HCT116 (cell line): Measurements from ENCODE around the gene CLEC4M. TPM values are rescaled to one million over a fixed set of nuclear protein-coding genes. Genes with fewer than 3 reads are reported as not detected.

ENCODE experiments used
- ATAC-seq: fragments of 200-7000 bp; cut with Tn5 transposase; 2 replicates; pipeline ENCODE4 v1.9.1; 2020; ENCODE audit warnings: mild to moderate bottlenecking, moderate library complexity
- BruUV-seq: library from RNA; stranded (reverse); fragments of 400-500 nt; replicated peaks from 2 replicates; lab custom pipeline; 2021; lab: Mats Ljungman, UMichigan
- CTCF ChIA-PET: fragments of 300-600 bp; sonication (Branson Sonifier 250); formaldehyde crosslinking; loops from one replicate; lab custom pipeline; 2021; ENCODE audit warnings: antibody characterized with exemption; lab: Charles Lee
- POLR2A ChIA-PET: fragments of 300-600, 350-600 bp; sonication (Branson Sonifier 250); formaldehyde crosslinking; loops from one replicate; lab custom pipeline; 2021; ENCODE audit warnings: antibody characterized with exemption; lab: Charles Lee
- RAD21 ChIA-PET, 2 experiments: fragments of 300-600 bp; sonication (Branson Sonifier 250); formaldehyde crosslinking; loops; one replicate each; lab custom pipeline; 2023; ENCODE audit warnings: low total read pairs in 2 of 2; ENCODE audit not compliant: uncharacterized antibody in 2 of 2, unreplicated experiment in 2 of 2, low non-redundant PET in 1 of 2; lab: Charles Lee
- DNase-seq: peaks from one replicate; pipeline ENCODE4 v3.0.0-alpha.2; 2010; ENCODE audit warnings: low read depth, low spot score
- H2AFZ ChIP-seq: fragments of 200-600 bp; shearing (Covaris generic), sonication (generic); 2 replicates; pipeline ENCODE4 v1.6.1; 2017; ENCODE audit warnings: low read depth, mixed run types, mixed read lengths, antibody characterized with exemption, low read length; ENCODE audit not compliant: poor library complexity, severe bottlenecking
- H3K27ac ChIP-seq: 2 replicates; pipeline ENCODE4 v1.5.1; 2012; ENCODE audit warnings: low read depth, low read length
- H3K27me3 ChIP-seq: fragments of 200-600 bp; sonication (generic); 2 replicates; pipeline ENCODE4 v1.6.1; 2016; ENCODE audit warnings: mixed run types, low read length, mixed read lengths; ENCODE audit not compliant: insufficient read depth
- H3K36me3 ChIP-seq, 2 experiments: fragments of 200-500 bp in 1 of 2; fragments of 200-600 bp in 1 of 2; sonication (Bioruptor generic) in 1 of 2; sonication (generic) in 1 of 2; 2 replicates each; pipeline versions ENCODE4 v1.5.1 to v1.6.1; 2014 to 2016; ENCODE audit warnings: low read length in 2 of 2, inconsistent platforms in 1 of 2, mixed read lengths in 1 of 2, mixed run types in 1 of 2; ENCODE audit not compliant: insufficient read depth in 2 of 2, control insufficient read depth in 1 of 2
- H3K4me1 ChIP-seq, 2 experiments: fragments of 200-600 bp in 1 of 2; sonication (generic) in 1 of 2; 2 replicates each; pipeline versions ENCODE4 v1.5.1 to v1.6.1; 2012 to 2017; ENCODE audit warnings: low read length in 2 of 2, inconsistent platforms in 1 of 2, mild to moderate bottlenecking in 1 of 2, mixed read lengths in 1 of 2, mixed run types in 1 of 2, moderate library complexity in 1 of 2; ENCODE audit not compliant: insufficient read depth in 2 of 2, control insufficient read depth in 1 of 2
- H3K4me2 ChIP-seq: fragments of 200-600 bp; sonication (generic); 2 replicates; pipeline ENCODE4 v1.6.1; 2017; ENCODE audit warnings: mixed run types, low read length, mixed read lengths
- H3K4me3 ChIP-seq, 2 experiments: fragments of 200-600 bp in 1 of 2; sonication (generic) in 1 of 2; replicated peaks in 1 of 2; 2 replicates each; pipeline ENCODE4 v1.5.1; 2011 to 2016; ENCODE audit warnings: low read length in 2 of 2, control low read depth in 1 of 2, low read depth in 1 of 2, mild to moderate bottlenecking in 1 of 2, mixed read lengths in 1 of 2, mixed run types in 1 of 2
- H3K79me2 ChIP-seq: fragments of 200-600 bp; sonication (generic); 2 replicates; pipeline ENCODE4 v1.6.1; 2017; ENCODE audit warnings: mild to moderate bottlenecking, mixed run types, low read length, moderate library complexity, mixed read lengths; ENCODE audit not compliant: insufficient read depth
- H3K9ac ChIP-seq: fragments of 200-600 bp; sonication (generic); 2 replicates; pipeline ENCODE4 v1.6.1; 2016; ENCODE audit warnings: low read length, mixed read lengths
- H3K9me2 ChIP-seq: fragments of 200-600 bp; sonication (generic), shearing (Covaris generic); 2 replicates; pipeline ENCODE4 v1.6.1; 2017; ENCODE audit warnings: mixed run types, mild to moderate bottlenecking, moderate library complexity; ENCODE audit not compliant: insufficient read depth
- H3K9me3 ChIP-seq, 2 experiments: fragments of 200-500 bp in 1 of 2; fragments of 200-600 bp in 1 of 2; sonication (Bioruptor generic) in 1 of 2; sonication (generic) in 1 of 2; 2 replicates each; pipeline ENCODE4 v1.6.1; 2014 to 2017; ENCODE audit warnings: low read length in 2 of 2, mixed read lengths in 2 of 2, inconsistent platforms in 1 of 2, low read depth in 1 of 2, mild to moderate bottlenecking in 1 of 2, mixed run types in 1 of 2, moderate library complexity in 1 of 2; ENCODE audit not compliant: control insufficient read depth in 1 of 2, insufficient read depth in 1 of 2
- H4K20me1 ChIP-seq: fragments of 200-600 bp; sonication (generic), shearing (Covaris generic); 2 replicates; pipeline ENCODE4 v1.6.1; 2017; ENCODE audit warnings: mixed run types, mild to moderate bottlenecking, moderate library complexity; ENCODE audit not compliant: insufficient read depth
- CEBPB ChIP-seq: IDR thresholded peaks from 2 replicates; pipeline ENCODE4 v1.6.1; 2012; ENCODE audit warnings: low read depth
- EGR1 ChIP-seq: IDR thresholded peaks from 2 replicates; pipeline ENCODE4 v1.6.1; 2012; ENCODE audit warnings: low read depth
- ELF1 ChIP-seq: IDR thresholded peaks from 2 replicates; pipeline ENCODE4 v1.6.1; 2012; ENCODE audit warnings: low read depth, borderline replicate concordance
- EZH2 ChIP-seq: fragments of 200-600 bp; sonication (generic); IDR thresholded peaks from 2 replicates; pipeline ENCODE4 v1.6.1; 2017; ENCODE audit warnings: antibody characterized with exemption, mixed run types
- EZH2phosphoT487 ChIP-seq: fragments of 200-600 bp; IDR thresholded peaks from 2 replicates; pipeline ENCODE4 v1.6.1; 2018; ENCODE audit warnings: antibody characterized with exemption, borderline replicate concordance
- FOSL1 ChIP-seq: IDR thresholded peaks from 2 replicates; pipeline ENCODE4 v1.6.1; 2012; ENCODE audit warnings: low read depth
- MAX ChIP-seq: IDR thresholded peaks from 2 replicates; pipeline ENCODE4 v1.6.1; 2012
- POLR2AphosphoS5 ChIP-seq: IDR thresholded peaks from 2 replicates; pipeline ENCODE4 v1.6.1; 2011; ENCODE audit warnings: mild to moderate bottlenecking, low read depth, low read length, moderate library complexity
- SIN3A ChIP-seq: IDR thresholded peaks from 2 replicates; pipeline ENCODE4 v1.6.1; 2012; ENCODE audit warnings: low read depth
- SP1 ChIP-seq: IDR thresholded peaks from 2 replicates; pipeline ENCODE4 v1.6.1; 2012; ENCODE audit warnings: low read depth
- SRF ChIP-seq: IDR thresholded peaks from 2 replicates; pipeline ENCODE4 v1.6.1; 2012; ENCODE audit warnings: low read depth
- TCF7L2 ChIP-seq: IDR thresholded peaks from 2 replicates; pipeline ENCODE4 v1.7.0; 2011; ENCODE audit warnings: borderline replicate concordance, inconsistent platforms; ENCODE audit not compliant: insufficient read depth, insufficient read length; ENCODE audit errors: extremely low read depth
- YY1 ChIP-seq: IDR thresholded peaks from 2 replicates; pipeline ENCODE4 v1.6.1; 2011; ENCODE audit warnings: low read length, low read depth, moderate library complexity, mild to moderate bottlenecking; ENCODE audit not compliant: insufficient replicate concordance; ENCODE audit errors: extremely low read depth
- ZBTB33 ChIP-seq: IDR thresholded peaks from 2 replicates; pipeline ENCODE4 v1.6.1; 2011; ENCODE audit warnings: mild to moderate bottlenecking, low read length, moderate library complexity; ENCODE audit not compliant: insufficient replicate concordance; ENCODE audit errors: extremely low read depth
- ZFX ChIP-seq: fragments of 450-650 bp; IDR thresholded peaks from 2 replicates; pipeline ENCODE4 v1.6.1; 2017
- ZNF274 ChIP-seq: fragments of 200-500 bp; sonication (Bioruptor generic); IDR thresholded peaks from 2 replicates; pipeline ENCODE4 v1.6.1; 2014; ENCODE audit warnings: mild to moderate bottlenecking, low read depth, low read length, inconsistent platforms
- intact Hi-C: fragments of 100-400 bp; cut with micrococcal nuclease; formaldehyde crosslinking; loops from 2 replicates; pipeline ENCODE4 v1.10.0; 2022
- total RNA-seq: library from RNA; stranded (reverse); gene quantifications from one replicate; pipeline ENCODE4 v1.2.1, GENCODE V29; 2021; ENCODE audit not compliant: unreplicated experiment
- TF ChIP-seq, protein P1 (sequence below): IDR thresholded peaks from 2 replicates; pipeline ENCODE4 v1.6.1; 2012; ENCODE audit warnings: low read depth
- TF ChIP-seq, protein P2 (sequence below): IDR thresholded peaks from 2 replicates; pipeline ENCODE4 v1.6.1; 2012
- TF ChIP-seq, protein P3 (sequence below), 3 experiments: fragments of 200-600 bp in 1 of 3; sonication (generic) in 1 of 3; IDR thresholded peaks in 2 of 3; conservative IDR thresholded peaks in 1 of 3; 2 replicates each; pipeline ENCODE4 v1.5.1; 2012 to 2017; ENCODE audit warnings: low read depth in 2 of 3, low read length in 2 of 3, antibody characterized with exemption in 1 of 3, borderline replicate concordance in 1 of 3, control low read depth in 1 of 3, mild to moderate bottlenecking in 1 of 3, mixed read lengths in 1 of 3, mixed run types in 1 of 3, moderate library complexity in 1 of 3; ENCODE audit not compliant: insufficient read depth in 1 of 3

Gene CLEC4M
- total RNA-seq, 1 experiment from 2014 or later, result not detected

DNA sequence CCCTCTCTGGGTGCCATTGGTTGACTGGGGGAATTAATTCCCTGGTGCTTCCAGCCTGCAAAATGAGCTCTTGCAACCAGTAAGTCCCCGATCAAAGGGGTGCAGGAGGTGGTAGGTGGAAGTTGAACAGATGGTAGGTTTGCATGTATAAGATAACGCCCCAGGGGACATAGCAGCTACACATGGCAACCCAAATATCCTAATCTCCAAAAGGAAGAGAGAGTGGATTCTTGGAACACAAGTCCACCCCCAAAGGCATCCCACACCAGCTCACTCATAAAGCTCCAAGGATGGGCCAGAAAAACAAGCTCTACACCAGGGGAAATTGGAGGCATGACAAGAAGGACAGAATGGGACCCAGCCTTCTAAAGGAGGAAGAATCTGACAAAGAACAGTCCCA lies 20.5 kb upstream of the CLEC4M start:
- no peaks in the 10 kb centered on the region for H3K79me2 ChIP-seq
- ChIA-PET RAD21 (no interaction called here), POLR2A (no interaction called here), CTCF (no interaction called here)
- DNase-seq (no peak), ATAC-seq (no peak)
- TF ChIP-seq ZNF274 (no peak), SP1 (no peak), EZH2 (no peak), EGR1 (no peak), MAX (no peak), EZH2phosphoT487 (no peak), YY1 (no peak), FOSL1 (no peak), POLR2AphosphoS5 (no peak), SIN3A (no peak), SRF (no peak), CEBPB (no peak), ELF1 (no peak), ZBTB33 (no peak), ZFX (no peak), TCF7L2 (no peak)
- TF ChIP-seq, protein P1, sequence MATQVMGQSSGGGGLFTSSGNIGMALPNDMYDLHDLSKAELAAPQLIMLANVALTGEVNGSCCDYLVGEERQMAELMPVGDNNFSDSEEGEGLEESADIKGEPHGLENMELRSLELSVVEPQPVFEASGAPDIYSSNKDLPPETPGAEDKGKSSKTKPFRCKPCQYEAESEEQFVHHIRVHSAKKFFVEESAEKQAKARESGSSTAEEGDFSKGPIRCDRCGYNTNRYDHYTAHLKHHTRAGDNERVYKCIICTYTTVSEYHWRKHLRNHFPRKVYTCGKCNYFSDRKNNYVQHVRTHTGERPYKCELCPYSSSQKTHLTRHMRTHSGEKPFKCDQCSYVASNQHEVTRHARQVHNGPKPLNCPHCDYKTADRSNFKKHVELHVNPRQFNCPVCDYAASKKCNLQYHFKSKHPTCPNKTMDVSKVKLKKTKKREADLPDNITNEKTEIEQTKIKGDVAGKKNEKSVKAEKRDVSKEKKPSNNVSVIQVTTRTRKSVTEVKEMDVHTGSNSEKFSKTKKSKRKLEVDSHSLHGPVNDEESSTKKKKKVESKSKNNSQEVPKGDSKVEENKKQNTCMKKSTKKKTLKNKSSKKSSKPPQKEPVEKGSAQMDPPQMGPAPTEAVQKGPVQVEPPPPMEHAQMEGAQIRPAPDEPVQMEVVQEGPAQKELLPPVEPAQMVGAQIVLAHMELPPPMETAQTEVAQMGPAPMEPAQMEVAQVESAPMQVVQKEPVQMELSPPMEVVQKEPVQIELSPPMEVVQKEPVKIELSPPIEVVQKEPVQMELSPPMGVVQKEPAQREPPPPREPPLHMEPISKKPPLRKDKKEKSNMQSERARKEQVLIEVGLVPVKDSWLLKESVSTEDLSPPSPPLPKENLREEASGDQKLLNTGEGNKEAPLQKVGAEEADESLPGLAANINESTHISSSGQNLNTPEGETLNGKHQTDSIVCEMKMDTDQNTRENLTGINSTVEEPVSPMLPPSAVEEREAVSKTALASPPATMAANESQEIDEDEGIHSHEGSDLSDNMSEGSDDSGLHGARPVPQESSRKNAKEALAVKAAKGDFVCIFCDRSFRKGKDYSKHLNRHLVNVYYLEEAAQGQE, result no peak
- TF ChIP-seq, protein P2, sequence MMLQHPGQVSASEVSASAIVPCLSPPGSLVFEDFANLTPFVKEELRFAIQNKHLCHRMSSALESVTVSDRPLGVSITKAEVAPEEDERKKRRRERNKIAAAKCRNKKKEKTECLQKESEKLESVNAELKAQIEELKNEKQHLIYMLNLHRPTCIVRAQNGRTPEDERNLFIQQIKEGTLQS, result no peak
- TF ChIP-seq, protein P3, sequence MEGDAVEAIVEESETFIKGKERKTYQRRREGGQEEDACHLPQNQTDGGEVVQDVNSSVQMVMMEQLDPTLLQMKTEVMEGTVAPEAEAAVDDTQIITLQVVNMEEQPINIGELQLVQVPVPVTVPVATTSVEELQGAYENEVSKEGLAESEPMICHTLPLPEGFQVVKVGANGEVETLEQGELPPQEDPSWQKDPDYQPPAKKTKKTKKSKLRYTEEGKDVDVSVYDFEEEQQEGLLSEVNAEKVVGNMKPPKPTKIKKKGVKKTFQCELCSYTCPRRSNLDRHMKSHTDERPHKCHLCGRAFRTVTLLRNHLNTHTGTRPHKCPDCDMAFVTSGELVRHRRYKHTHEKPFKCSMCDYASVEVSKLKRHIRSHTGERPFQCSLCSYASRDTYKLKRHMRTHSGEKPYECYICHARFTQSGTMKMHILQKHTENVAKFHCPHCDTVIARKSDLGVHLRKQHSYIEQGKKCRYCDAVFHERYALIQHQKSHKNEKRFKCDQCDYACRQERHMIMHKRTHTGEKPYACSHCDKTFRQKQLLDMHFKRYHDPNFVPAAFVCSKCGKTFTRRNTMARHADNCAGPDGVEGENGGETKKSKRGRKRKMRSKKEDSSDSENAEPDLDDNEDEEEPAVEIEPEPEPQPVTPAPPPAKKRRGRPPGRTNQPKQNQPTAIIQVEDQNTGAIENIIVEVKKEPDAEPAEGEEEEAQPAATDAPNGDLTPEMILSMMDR (IDR thresholded peaks at IDR 0.05 in 2 of 3, conservative IDR thresholded peaks at IDR 0.05 in 1 of 3; ENCODE audit: borderline replicate concordance in 1 of 3, insufficient read depth in 1 of 3, low read depth in 2 of 3, low read length in 2 of 3), result no peak
- no peaks in the 10 kb centered on the region for H3K4me1 ChIP-seq
- H3K9ac ChIP-seq, result no peak overlapping the region
- no peak overlapping the region for H2AFZ ChIP-seq
- H3K9me2 ChIP-seq, result no peaks in the 10 kb centered on the region
- no peak overlapping the region for H3K4me3 ChIP-seq
- no peaks in the 10 kb centered on the region for H4K20me1 ChIP-seq
- intact Hi-C loops, result no loop called here
- H3K9me3 ChIP-seq, result no peaks in the 10 kb centered on the region
- no TSS peak for BruUV-seq
- no peak overlapping the region for H3K4me2 ChIP-seq
- peaks cover 20% of the 10 kb centered on the region for H3K27me3 ChIP-seq
- H3K27ac ChIP-seq, result no peak overlapping the region
- H3K36me3 ChIP-seq, result no peaks in the 10 kb centered on the region
